ENCODE data around the gene PIKFYVE. TPM values are rescaled to one million over a fixed set of nuclear protein-coding genes. Genes with fewer than 3 reads are reported as not detected.

Gene PIKFYVE
- total and polyA plus RNA-seq, 9 donors: 10.6 to 26.6 (median 15.4) TPM

GRCh38 chr2:208356846-208357574 lies 91.0 kb downstream of the PIKFYVE start:
- peaks cover 20% of the 10 kb centered on the region for H3K36me3 ChIP-seq (ENCODE audit: control insufficient read depth, insufficient read depth, low read length)

GRCh38 chr2:208358758-208359631 lies 92.9 kb downstream of the PIKFYVE start:
- no peak overlapping the region for H3K27ac ChIP-seq (ENCODE audit: low read length)
- H3K4me1 ChIP-seq (ENCODE audit: control insufficient read depth, insufficient read depth, low read length): no peaks in the 10 kb centered on the region
- no peak overlapping the region for H3K4me3 ChIP-seq (ENCODE audit: low read length)
- peak; percentile 27 for DNase-seq
- no peaks in the 10 kb centered on the region for H3K27me3 ChIP-seq (ENCODE audit: control insufficient read depth, insufficient read depth, low read length)
- no peaks in the 10 kb centered on the region for H3K9me3 ChIP-seq (replicated peaks; ENCODE audit: control insufficient read depth, low read depth, low read length)
- 85% methylated on average over 7 of the region's 10 CpGs for WGBS (ENCODE audit: insufficient coverage)
- H3K36me3 ChIP-seq (ENCODE audit: control insufficient read depth, insufficient read depth, low read length): peaks cover 14% of the 10 kb centered on the region

More at GRCh38 chr2:208356846-208357574, 91.0 kb downstream of the PIKFYVE start:
- Histone ChIP-seq H3K4me1 (ENCODE audit: control insufficient read depth, insufficient read depth, low read length) (no peaks in the 10 kb centered on the region), H3K27ac (ENCODE audit: low read length) (no peak overlapping the region), H3K27me3 (ENCODE audit: control insufficient read depth, insufficient read depth, low read length) (no peaks in the 10 kb centered on the region), H3K9me3 (replicated peaks; ENCODE audit: control insufficient read depth, low read depth, low read length) (no peaks in the 10 kb centered on the region), H3K4me3 (ENCODE audit: low read length) (no peak overlapping the region)
- no CpG with 5 or more reads among the region's 1 CpG for WGBS (ENCODE audit: insufficient coverage)
- no peak for DNase-seq

- Histone ChIP-seq H3K4me3 (ENCODE audit: low read length) (no peak overlapping the region), H3K27me3 (ENCODE audit: control insufficient read depth, insufficient read depth, low read length) (no peaks in the 10 kb centered on the region), H3K36me3 (ENCODE audit: control insufficient read depth, insufficient read depth, low read length) (peaks cover 14% of the 10 kb centered on the region), H3K27ac (ENCODE audit: low read length) (no peak overlapping the region), H3K4me1 (ENCODE audit: control insufficient read depth, insufficient read depth, low read length) (no peaks in the 10 kb centered on the region), H3K9me3 (replicated peaks; ENCODE audit: control insufficient read depth, low read depth, low read length) (no peaks in the 10 kb centered on the region)
- no peak for DNase-seq
- WGBS (ENCODE audit: insufficient coverage): 100% methylated on average over 1 of the region's 17 CpGs
These were observed 93.6 kb downstream of the PIKFYVE start for GRCh38 chr2:208359632-208359986.

- Histone ChIP-seq H3K27me3 (ENCODE audit: control insufficient read depth, insufficient read depth, low read length) (no peaks in the 10 kb centered on the region), H3K27ac (ENCODE audit: low read length) (no peak overlapping the region), H3K9me3 (replicated peaks; ENCODE audit: control insufficient read depth, low read depth, low read length) (no peaks in the 10 kb centered on the region), H3K36me3 (ENCODE audit: control insufficient read depth, insufficient read depth, low read length) (peaks cover 8% of the 10 kb centered on the region), H3K4me3 (ENCODE audit: low read length) (no peak overlapping the region), H3K4me1 (ENCODE audit: control insufficient read depth, insufficient read depth, low read length) (no peaks in the 10 kb centered on the region)
- 90% methylated on average over 41 of the region's 48 CpGs for WGBS (ENCODE audit: insufficient coverage)
- no peak for DNase-seq
These were observed 94.4 kb downstream of the PIKFYVE start for GRCh38 chr2:208360259-208361076.

GRCh38 chr2:208361077-208361441 lies 95.0 kb downstream of the PIKFYVE start:
- WGBS (ENCODE audit: insufficient coverage): 94% methylated on average over 8 of the region's 9 CpGs
- DNase-seq: no peak
- H3K9me3 ChIP-seq (replicated peaks; ENCODE audit: control insufficient read depth, low read depth, low read length): no peaks in the 10 kb centered on the region
- no peaks in the 10 kb centered on the region for H3K27me3 ChIP-seq (ENCODE audit: control insufficient read depth, insufficient read depth, low read length)
- no peak overlapping the region for H3K4me3 ChIP-seq (ENCODE audit: low read length)
- H3K36me3 ChIP-seq (ENCODE audit: control insufficient read depth, insufficient read depth, low read length): peaks cover 8% of the 10 kb centered on the region
- no peak overlapping the region for H3K27ac ChIP-seq (ENCODE audit: low read length)
- no peaks in the 10 kb centered on the region for H3K4me1 ChIP-seq (ENCODE audit: control insufficient read depth, insufficient read depth, low read length)

DNA sequence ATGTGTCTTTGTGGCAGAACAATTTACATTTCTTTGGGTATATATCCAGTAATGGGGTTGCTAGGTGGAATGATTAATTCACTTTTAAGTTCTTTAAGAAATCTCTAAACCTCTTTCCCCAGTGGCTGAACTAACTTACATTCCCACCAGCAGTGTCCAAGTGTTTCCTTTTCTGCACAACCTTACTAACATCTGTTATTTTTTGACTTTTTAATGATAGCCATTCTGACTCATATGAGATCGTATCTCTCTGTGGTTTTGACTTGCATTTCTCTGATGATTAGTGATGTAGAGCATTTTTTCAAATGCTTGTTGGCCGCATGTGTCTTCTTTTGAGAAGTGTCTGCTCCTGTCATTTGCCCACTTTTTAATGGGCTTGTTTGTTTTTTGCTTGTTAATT lies 97.4 kb downstream of the PIKFYVE start:
- Histone ChIP-seq H3K4me1 (ENCODE audit: control insufficient read depth, insufficient read depth, low read length) (no peaks in the 10 kb centered on the region), H3K27me3 (ENCODE audit: control insufficient read depth, insufficient read depth, low read length) (no peaks in the 10 kb centered on the region), H3K9me3 (replicated peaks; ENCODE audit: control insufficient read depth, low read depth, low read length) (no peaks in the 10 kb centered on the region), H3K4me3 (ENCODE audit: low read length) (no peak overlapping the region), H3K36me3 (ENCODE audit: control insufficient read depth, insufficient read depth, low read length) (peaks cover 8% of the 10 kb centered on the region), H3K27ac (ENCODE audit: low read length) (no peak overlapping the region)
- DNase-seq: no peak
- no CpG with 5 or more reads among the region's 2 CpGs for WGBS (ENCODE audit: insufficient coverage)

GRCh38 chr2:208366215-208367127 lies 100.4 kb downstream of the PIKFYVE start:
- H3K27ac ChIP-seq (ENCODE audit: low read length): no peak overlapping the region
- no peaks in the 10 kb centered on the region for H3K9me3 ChIP-seq (replicated peaks; ENCODE audit: control insufficient read depth, low read depth, low read length)
- no peaks in the 10 kb centered on the region for H3K27me3 ChIP-seq (ENCODE audit: control insufficient read depth, insufficient read depth, low read length)
- no peaks in the 10 kb centered on the region for H3K4me1 ChIP-seq (ENCODE audit: control insufficient read depth, insufficient read depth, low read length)
- DNase-seq: no peak
- no peak overlapping the region for H3K4me3 ChIP-seq (ENCODE audit: low read length)
- WGBS (ENCODE audit: insufficient coverage): 100% methylated on average over 3 of the region's 4 CpGs
- H3K36me3 ChIP-seq (ENCODE audit: control insufficient read depth, insufficient read depth, low read length): no peaks in the 10 kb centered on the region

DNA sequence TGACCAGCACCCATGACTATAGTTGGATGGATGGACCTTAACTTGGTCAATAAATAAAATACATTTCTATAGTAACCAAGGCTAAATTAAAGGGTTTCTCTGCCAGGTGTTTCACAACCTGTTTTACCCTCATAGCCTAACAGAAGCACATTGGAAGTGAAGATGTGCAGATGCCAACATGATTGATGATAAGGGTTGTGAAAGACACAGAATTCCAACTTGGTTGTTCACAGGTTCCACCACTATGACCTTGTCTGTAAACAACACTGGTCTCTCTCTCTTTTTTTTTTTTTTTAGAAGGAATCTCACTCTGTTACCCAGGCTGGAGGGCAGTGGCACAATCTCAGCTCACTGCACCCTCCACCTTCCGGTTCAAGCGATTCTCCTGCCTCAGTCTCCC lies 103.0 kb downstream of the PIKFYVE start:
- WGBS (ENCODE audit: insufficient coverage): no CpG with 5 or more reads among the region's 2 CpGs
- Histone ChIP-seq H3K27ac (ENCODE audit: low read length) (no peak overlapping the region), H3K27me3 (ENCODE audit: control insufficient read depth, insufficient read depth, low read length) (no peaks in the 10 kb centered on the region), H3K9me3 (replicated peaks; ENCODE audit: control insufficient read depth, low read depth, low read length) (no peaks in the 10 kb centered on the region), H3K4me3 (ENCODE audit: low read length) (no peak overlapping the region), H3K36me3 (ENCODE audit: control insufficient read depth, insufficient read depth, low read length) (no peaks in the 10 kb centered on the region), H3K4me1 (ENCODE audit: control insufficient read depth, insufficient read depth, low read length) (no peaks in the 10 kb centered on the region)
- DNase-seq: no peak

DNA sequence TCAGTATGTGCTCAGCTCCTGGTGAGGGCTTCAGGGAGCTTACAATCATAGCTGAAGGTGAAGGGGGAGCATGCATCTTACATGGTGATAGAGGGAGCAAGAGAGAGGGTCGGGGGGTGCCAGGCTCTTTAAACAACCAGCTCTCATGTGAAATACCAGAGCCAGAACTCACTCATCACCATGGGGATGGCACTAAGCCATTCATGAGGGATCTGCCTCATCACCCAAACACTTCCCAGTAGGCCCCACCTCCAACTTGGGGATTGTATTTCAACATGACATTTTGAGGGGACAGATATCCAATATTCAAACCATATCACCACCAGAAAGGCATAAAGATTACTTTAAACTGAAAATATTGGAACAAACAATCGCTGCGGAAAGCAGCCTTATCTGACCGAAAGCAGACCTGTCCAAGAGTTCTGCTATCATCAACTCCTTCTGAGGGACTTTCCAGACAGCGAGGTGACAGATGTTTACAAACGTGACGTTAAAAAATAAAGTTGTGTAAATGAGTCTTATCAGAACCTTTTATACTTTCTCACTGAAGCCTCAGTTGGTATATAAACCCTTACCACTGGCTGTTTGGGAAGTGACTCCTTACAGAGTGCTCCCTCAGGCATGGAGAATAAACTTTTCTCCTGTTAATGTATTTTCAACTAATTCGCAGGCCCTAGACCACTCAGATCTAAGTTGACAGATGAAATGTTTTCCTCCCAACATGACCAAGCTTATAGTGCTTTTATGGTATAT lies 105.0 kb downstream of the PIKFYVE start:
- no peak for DNase-seq
- no peak overlapping the region for H3K4me3 ChIP-seq (ENCODE audit: low read length)
- no peaks in the 10 kb centered on the region for H3K36me3 ChIP-seq (ENCODE audit: control insufficient read depth, insufficient read depth, low read length)
- no peaks in the 10 kb centered on the region for H3K4me1 ChIP-seq (ENCODE audit: control insufficient read depth, insufficient read depth, low read length)
- H3K27me3 ChIP-seq (ENCODE audit: control insufficient read depth, insufficient read depth, low read length): no peaks in the 10 kb centered on the region
- no CpG with 5 or more reads among the region's 8 CpGs for WGBS (ENCODE audit: insufficient coverage)
- no peak overlapping the region for H3K27ac ChIP-seq (ENCODE audit: low read length)
- H3K9me3 ChIP-seq (replicated peaks; ENCODE audit: control insufficient read depth, low read depth, low read length): no peaks in the 10 kb centered on the region

Measured in muscle of leg (tissue), 11 donors.